CD8-positive, alpha-beta memory T cell (primary cell): Measurements from ENCODE around the gene KCTD8. TPM values are rescaled to one million over a fixed set of nuclear protein-coding genes. Genes with fewer than 3 reads are reported as not detected.

Experiments
- CTCF ChIA-PET: fragments of 350-600 bp; sonication (Branson Sonifier 250); formaldehyde crosslinking; loops from one replicate; lab custom pipeline; 2021; ENCODE audit warnings: antibody characterized with exemption; lab: Charles Lee
- POLR2A ChIA-PET: fragments of 350-600 bp; sonication (Branson Sonifier 250); formaldehyde crosslinking; loops from one replicate; lab custom pipeline; 2021; ENCODE audit warnings: antibody characterized with exemption; lab: Charles Lee
- DNase-seq, 5 donors: peaks; one replicate each; pipeline versions ENCODE4 v3.0.0 to v3.0.0-alpha.2; 2020 to 2022; ENCODE audit warnings: mixed read lengths in 1 of 5
- H3K27ac ChIP-seq: one replicate; pipeline ENCODE4 v1.7.0; 2013; ENCODE audit warnings: low read depth, mild to moderate bottlenecking, low read length, moderate library complexity
- H3K27me3 ChIP-seq: 2 replicates; pipeline ENCODE4 v1.7.0; 2013; ENCODE audit warnings: low read length, mild to moderate bottlenecking; ENCODE audit not compliant: insufficient read depth, poor library complexity, severe bottlenecking
- H3K36me3 ChIP-seq: 2 replicates; pipeline ENCODE4 v1.7.0; 2013; ENCODE audit warnings: mild to moderate bottlenecking, low read length, moderate library complexity; ENCODE audit not compliant: insufficient read depth
- H3K4me1 ChIP-seq: 2 replicates; pipeline ENCODE4 v1.7.0; 2013; ENCODE audit warnings: mild to moderate bottlenecking, low read length, moderate library complexity; ENCODE audit not compliant: insufficient read depth
- H3K4me3 ChIP-seq: 2 replicates; pipeline ENCODE4 v1.7.0; 2013; ENCODE audit warnings: mild to moderate bottlenecking, low read length
- H3K9me3 ChIP-seq: 2 replicates; pipeline ENCODE4 v1.7.0; 2013; ENCODE audit warnings: mild to moderate bottlenecking, low read length
- H3K27ac Mint-ChIP-seq, 8 donors: one replicate each; pipeline ENCODE4 v1.8.0; 2020 to 2021; ENCODE audit warnings: mixed read lengths in 8 of 8, mild to moderate bottlenecking in 6 of 8, inconsistent platforms in 3 of 8, moderate library complexity in 3 of 8
- H3K27me3 Mint-ChIP-seq, 2 donors: one replicate each; pipeline ENCODE4 v1.8.0; 2020 to 2021; ENCODE audit warnings: mixed read lengths in 2 of 2, mild to moderate bottlenecking in 1 of 2, moderate library complexity in 1 of 2
- H3K36me3 Mint-ChIP-seq, 3 donors: one replicate each; pipeline ENCODE4 v1.8.0; 2020 to 2021; ENCODE audit warnings: mixed read lengths in 3 of 3, inconsistent platforms in 1 of 3, mild to moderate bottlenecking in 1 of 3
- H3K4me1 Mint-ChIP-seq, 3 donors: one replicate each; pipeline ENCODE4 v1.8.0; 2020 to 2021; ENCODE audit warnings: mixed read lengths in 3 of 3, inconsistent platforms in 1 of 3, mild to moderate bottlenecking in 1 of 3
- H3K4me3 Mint-ChIP-seq, 7 donors: one replicate each; pipeline ENCODE4 v1.8.0; 2020 to 2021; ENCODE audit warnings: mixed read lengths in 7 of 7, mild to moderate bottlenecking in 6 of 7, moderate library complexity in 4 of 7, inconsistent platforms in 2 of 7
- H3K9me3 Mint-ChIP-seq, 5 donors: one replicate each; pipeline ENCODE4 v1.8.0; 2020 to 2022; ENCODE audit warnings: mixed read lengths in 5 of 5, mild to moderate bottlenecking in 3 of 5, moderate library complexity in 2 of 5, inconsistent platforms in 1 of 5
- polyA plus RNA-seq: library from polyadenylated mRNA; unstranded; fragments of 300-500 nt; fragmentation: Illumina TruSeq; gene quantifications from one replicate; pipeline ENCODE4 v1.2.3, GENCODE V29; 2021
- total RNA-seq, 2 experiments: library from RNA; stranded (reverse); gene quantifications; one replicate each; pipeline ENCODE4 v1.2.3, GENCODE V29; 2021

The KCTD8 gene
- total and polyA plus RNA-seq, 3 experiments from 2014 or later = not detected

GRCh38 chr4:44287505-44287904 lies 161.1 kb downstream of the KCTD8 start:
- DNase-seq = no peak
- H3K36me3 Mint-ChIP-seq = no peaks in the 10 kb centered on the region
- H3K27ac Mint-ChIP-seq = no peak overlapping the region
- ChIA-PET CTCF (no interaction called here), POLR2A (no interaction called here)
- peaks cover 3 to 23% (median 19%) of the 10 kb centered on the region in 5 donors for H3K9me3 Mint-ChIP-seq
- Histone ChIP-seq H3K27ac (no peak overlapping the region), H3K36me3 (no peaks in the 10 kb centered on the region), H3K4me1 (no peaks in the 10 kb centered on the region), H3K4me3 (no peak overlapping the region), H3K27me3 (no peaks in the 10 kb centered on the region), H3K9me3 (no peaks in the 10 kb centered on the region)
- no peaks in the 10 kb centered on the region for H3K27me3 Mint-ChIP-seq
- no peak overlapping the region for H3K4me3 Mint-ChIP-seq
- H3K4me1 Mint-ChIP-seq = no peaks in the 10 kb centered on the region

GRCh38 chr4:44279469-44279868 lies 169.1 kb downstream of the KCTD8 start:
- Histone ChIP-seq H3K4me3 (no peak overlapping the region), H3K27me3 (no peaks in the 10 kb centered on the region), H3K4me1 (no peaks in the 10 kb centered on the region), H3K9me3 (no peaks in the 10 kb centered on the region), H3K36me3 (no peaks in the 10 kb centered on the region), H3K27ac (no peak overlapping the region)
- CTCF ChIA-PET = no interaction called here
- Mint-ChIP-seq H3K27me3 (no peaks in the 10 kb centered on the region), H3K9me3 (peaks cover 3 to 34% (median 5%) of the 10 kb centered on the region in 5 donors), H3K36me3 (no peaks in the 10 kb centered on the region), H3K4me3 (no peak overlapping the region), H3K4me1 (no peaks in the 10 kb centered on the region), H3K27ac (no peak overlapping the region)
- DNase-seq = no peak
- POLR2A ChIA-PET = no interaction called here

- ChIA-PET POLR2A (no interaction called here), CTCF (no interaction called here)
These were observed 169.5 kb downstream of the KCTD8 start for GRCh38 chr4:44279066-44279465.

GRCh38 chr4:44257461-44257860 lies 191.1 kb downstream of the KCTD8 start:
- Histone ChIP-seq H3K4me1 (no peaks in the 10 kb centered on the region), H3K9me3 (no peaks in the 10 kb centered on the region), H3K27ac (no peak overlapping the region), H3K4me3 (no peak overlapping the region), H3K27me3 (no peaks in the 10 kb centered on the region), H3K36me3 (no peaks in the 10 kb centered on the region)
- peaks cover 0 to 15% (median 4%) of the 10 kb centered on the region in 5 donors for H3K9me3 Mint-ChIP-seq
- no peak overlapping the region for H3K27ac Mint-ChIP-seq
- CTCF ChIA-PET = no interaction called here
- POLR2A ChIA-PET = no interaction called here
- H3K27me3 Mint-ChIP-seq = no peaks in the 10 kb centered on the region
- H3K4me1 Mint-ChIP-seq = no peaks in the 10 kb centered on the region
- H3K4me3 Mint-ChIP-seq = no peak overlapping the region
- DNase-seq = no peak
- peaks cover 0 to 2% (median 0%) of the 10 kb centered on the region in 3 donors for H3K36me3 Mint-ChIP-seq

More at GRCh38 chr4:44279066-44279465, 169.5 kb downstream of the KCTD8 start:
- no peaks in the 10 kb centered on the region for H3K4me1 Mint-ChIP-seq
- no peak overlapping the region for H3K27ac Mint-ChIP-seq
- no peaks in the 10 kb centered on the region for H3K27me3 ChIP-seq
- H3K36me3 ChIP-seq = no peaks in the 10 kb centered on the region
- H3K4me1 ChIP-seq = no peaks in the 10 kb centered on the region
- H3K27ac ChIP-seq = no peak overlapping the region
- no peaks in the 10 kb centered on the region for H3K27me3 Mint-ChIP-seq
- H3K9me3 ChIP-seq = no peaks in the 10 kb centered on the region
- peaks cover 3 to 35% (median 4%) of the 10 kb centered on the region in 5 donors for H3K9me3 Mint-ChIP-seq
- no peaks in the 10 kb centered on the region for H3K36me3 Mint-ChIP-seq
- DNase-seq = no peak
- no peak overlapping the region for H3K4me3 ChIP-seq
- H3K4me3 Mint-ChIP-seq = no peak overlapping the region

GRCh38 chr4:44256414-44256813 lies 192.2 kb downstream of the KCTD8 start:
- Mint-ChIP-seq H3K36me3 (peaks cover 0 to 2% (median 0%) of the 10 kb centered on the region in 3 donors), H3K27ac (no peak overlapping the region), H3K4me3 (no peak overlapping the region), H3K4me1 (no peaks in the 10 kb centered on the region), H3K27me3 (no peaks in the 10 kb centered on the region), H3K9me3 (peaks cover 0 to 11% (median 4%) of the 10 kb centered on the region in 5 donors)
- Histone ChIP-seq H3K27ac (no peak overlapping the region), H3K4me3 (no peak overlapping the region), H3K4me1 (no peaks in the 10 kb centered on the region), H3K27me3 (no peaks in the 10 kb centered on the region), H3K9me3 (no peaks in the 10 kb centered on the region), H3K36me3 (no peaks in the 10 kb centered on the region)
- ChIA-PET CTCF (no interaction called here), POLR2A (no interaction called here)
- no peak for DNase-seq

GRCh38 chr4:44237643-44238042 lies 211.0 kb downstream of the KCTD8 start:
- no peaks in the 10 kb centered on the region for H3K27me3 Mint-ChIP-seq
- no peak overlapping the region for H3K4me3 ChIP-seq
- no peak overlapping the region for H3K4me3 Mint-ChIP-seq
- H3K9me3 ChIP-seq = peaks cover 7% of the 10 kb centered on the region
- peaks cover 0 to 13% (median 5%) of the 10 kb centered on the region in 5 donors for H3K9me3 Mint-ChIP-seq
- no peak overlapping the region for H3K27ac ChIP-seq
- H3K36me3 ChIP-seq = no peaks in the 10 kb centered on the region
- no peak for DNase-seq
- H3K27ac Mint-ChIP-seq = no peak overlapping the region
- no peaks in the 10 kb centered on the region for H3K27me3 ChIP-seq
- no peaks in the 10 kb centered on the region for H3K4me1 ChIP-seq
- no peaks in the 10 kb centered on the region for H3K4me1 Mint-ChIP-seq
- no peaks in the 10 kb centered on the region for H3K36me3 Mint-ChIP-seq
- POLR2A ChIA-PET = no interaction called here
- CTCF ChIA-PET = no interaction called here

GRCh38 chr4:44235897-44236296 lies 212.7 kb downstream of the KCTD8 start:
- H3K4me3 Mint-ChIP-seq = no peak overlapping the region
- H3K9me3 Mint-ChIP-seq = peaks cover 0 to 11% (median 5%) of the 10 kb centered on the region in 5 donors
- no peaks in the 10 kb centered on the region for H3K4me1 Mint-ChIP-seq
- no peaks in the 10 kb centered on the region for H3K4me1 ChIP-seq
- CTCF ChIA-PET = no interaction called here
- peaks cover 7% of the 10 kb centered on the region for H3K9me3 ChIP-seq
- H3K27ac ChIP-seq = no peak overlapping the region
- no peak overlapping the region for H3K27ac Mint-ChIP-seq
- H3K36me3 ChIP-seq = no peaks in the 10 kb centered on the region
- H3K27me3 Mint-ChIP-seq = no peaks in the 10 kb centered on the region
- POLR2A ChIA-PET = no interaction called here
- DNase-seq = no peak
- H3K27me3 ChIP-seq = no peaks in the 10 kb centered on the region
- no peak overlapping the region for H3K4me3 ChIP-seq
- no peaks in the 10 kb centered on the region for H3K36me3 Mint-ChIP-seq

GRCh38 chr4:44232262-44232661 lies 216.3 kb downstream of the KCTD8 start:
- no peaks in the 10 kb centered on the region for H3K36me3 ChIP-seq
- peaks cover 2 to 6% (median 5%) of the 10 kb centered on the region in 5 donors for H3K9me3 Mint-ChIP-seq
- CTCF ChIA-PET = no interaction called here

GRCh38 chr4:44231006-44231405 lies 217.6 kb downstream of the KCTD8 start:
- Mint-ChIP-seq H3K9me3 (peaks cover 4 to 13% (median 5%) of the 10 kb centered on the region in 5 donors), H3K36me3 (no peaks in the 10 kb centered on the region), H3K27me3 (no peaks in the 10 kb centered on the region), H3K27ac (no peak overlapping the region), H3K4me1 (no peaks in the 10 kb centered on the region), H3K4me3 (no peak overlapping the region)
- H3K9me3 ChIP-seq = peaks cover 7% of the 10 kb centered on the region
- CTCF ChIA-PET = no interaction called here
- no peaks in the 10 kb centered on the region for H3K4me1 ChIP-seq
- no peak overlapping the region for H3K4me3 ChIP-seq
- DNase-seq = no peak
- H3K36me3 ChIP-seq = no peaks in the 10 kb centered on the region
- H3K27ac ChIP-seq = no peak overlapping the region
- H3K27me3 ChIP-seq = no peaks in the 10 kb centered on the region
- POLR2A ChIA-PET = no interaction called here

More at GRCh38 chr4:44232262-44232661, 216.3 kb downstream of the KCTD8 start:
- no peak for DNase-seq
- no peaks in the 10 kb centered on the region for H3K4me1 ChIP-seq
- POLR2A ChIA-PET = no interaction called here
- no peaks in the 10 kb centered on the region for H3K27me3 ChIP-seq
- peaks cover 7% of the 10 kb centered on the region for H3K9me3 ChIP-seq
- no peak overlapping the region for H3K4me3 Mint-ChIP-seq
- no peaks in the 10 kb centered on the region for H3K4me1 Mint-ChIP-seq
- no peak overlapping the region for H3K27ac ChIP-seq
- H3K36me3 Mint-ChIP-seq = no peaks in the 10 kb centered on the region
- H3K4me3 ChIP-seq = no peak overlapping the region
- no peak overlapping the region for H3K27ac Mint-ChIP-seq
- H3K27me3 Mint-ChIP-seq = no peaks in the 10 kb centered on the region
